A549 (cell line): ENCODE measurements around the gene ZNF219.

ENCODE experiments used
- BCL3 ChIP-seq: fragments of >200 bp; sonication (Bioruptor Twin); formaldehyde crosslinking; IDR thresholded peaks from 3 replicates; pipeline ENCODE4 v1.6.1; 2016
- CBX2 ChIP-seq: fragments of 200-600 bp; sonication (generic); IDR thresholded peaks from 2 replicates; pipeline ENCODE4 v1.6.1; 2016; ENCODE audit warnings: low read depth, mild to moderate bottlenecking, borderline replicate concordance
- CHD2 ChIP-seq: fragments of 150-350 bp; IDR thresholded peaks from 2 replicates; pipeline ENCODE4 v1.6.1; 2014; ENCODE audit warnings: low read length; ENCODE audit not compliant: partially characterized antibody
- CTCF ChIP-seq: fragments of >200 bp; sonication (Bioruptor Twin); formaldehyde crosslinking; IDR thresholded peaks from 3 replicates; pipeline ENCODE4 v1.5.1; 2016
- EP300 ChIP-seq, 2 experiments: fragments of >200 bp; sonication (Bioruptor Twin); formaldehyde crosslinking; IDR thresholded peaks; 2 replicates in 1 of 2; 3 replicates in 1 of 2; pipeline ENCODE4 v1.6.1; 2016 to 2017
- HDAC2 ChIP-seq: fragments of 200-600 bp; sonication (generic); IDR thresholded peaks from 2 replicates; pipeline ENCODE4 v1.6.1; 2016
- JUN ChIP-seq, 2 experiments: fragments of >200 bp; sonication (Bioruptor Twin); formaldehyde crosslinking; IDR thresholded peaks; 2 replicates in 1 of 2; 3 replicates in 1 of 2; pipeline ENCODE4 v1.6.1; 2016 to 2017
- PHF8 ChIP-seq: fragments of 200-600 bp; sonication (generic); IDR thresholded peaks from 2 replicates; pipeline ENCODE4 v1.6.1; 2016; ENCODE audit warnings: low read depth, mild to moderate bottlenecking, antibody characterized with exemption, moderate library complexity, borderline replicate concordance
- POLR2A ChIP-seq: IDR thresholded peaks from 2 replicates; pipeline ENCODE4 v1.6.1; 2012; ENCODE audit warnings: mild to moderate bottlenecking, low read length
- RAD21 ChIP-seq, 2 experiments: fragments of >200 bp in 1 of 2; sonication (Bioruptor Twin) in 1 of 2; formaldehyde crosslinking in 1 of 2; IDR thresholded peaks in 1 of 2; conservative IDR thresholded peaks in 1 of 2; 2 replicates in 1 of 2; 3 replicates in 1 of 2; pipeline ENCODE4 v1.6.1; 2012 to 2018; ENCODE audit warnings: inconsistent platforms in 1 of 2
- REST ChIP-seq: fragments of 200-600 bp; sonication (generic); IDR thresholded peaks from 2 replicates; pipeline ENCODE4 v1.6.1; 2016; ENCODE audit warnings: antibody characterized with exemption, mild to moderate bottlenecking, moderate library complexity
- RFX5 ChIP-seq: fragments of 450-650 bp; IDR thresholded peaks from 2 replicates; pipeline ENCODE4 v1.7.1; 2014; ENCODE audit warnings: antibody characterized with exemption, mild to moderate bottlenecking, moderate library complexity
- SREBF2 ChIP-seq: fragments of 450-650 bp; IDR thresholded peaks from 2 replicates; pipeline ENCODE4 v1.6.1; 2014; ENCODE audit warnings: mild to moderate bottlenecking, moderate library complexity
- TF ChIP-seq, protein P1 (sequence below): IDR thresholded peaks from 2 replicates; pipeline ENCODE4 v1.6.1; 2012

- TF ChIP-seq EP300 (IDR thresholded peaks at IDR 0.05) (no peak), HDAC2 (no peak), POLR2A (no peak; the same call in 1 of the 2 replicates), CTCF (no peak), BCL3 (no peak), PHF8 (no peak), CBX2 (no peak), REST (no peak), RFX5 (no peak), CHD2 (no peak), SREBF2 (no peak), RAD21 (conservative IDR thresholded peaks at IDR 0.05 in 1 of 2, IDR thresholded peaks at IDR 0.05 in 1 of 2) (no peak), JUN (IDR thresholded peaks at IDR 0.05) (peak in 1 of 2 experiments; percentile 36; a peak in 1 of 5 replicates)
- TF ChIP-seq, protein P1, sequence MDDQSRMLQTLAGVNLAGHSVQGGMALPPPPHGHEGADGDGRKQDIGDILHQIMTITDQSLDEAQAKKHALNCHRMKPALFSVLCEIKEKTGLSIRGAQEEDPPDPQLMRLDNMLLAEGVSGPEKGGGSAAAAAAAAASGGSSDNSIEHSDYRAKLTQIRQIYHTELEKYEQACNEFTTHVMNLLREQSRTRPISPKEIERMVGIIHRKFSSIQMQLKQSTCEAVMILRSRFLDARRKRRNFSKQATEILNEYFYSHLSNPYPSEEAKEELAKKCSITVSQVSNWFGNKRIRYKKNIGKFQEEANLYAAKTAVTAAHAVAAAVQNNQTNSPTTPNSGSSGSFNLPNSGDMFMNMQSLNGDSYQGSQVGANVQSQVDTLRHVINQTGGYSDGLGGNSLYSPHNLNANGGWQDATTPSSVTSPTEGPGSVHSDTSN = no peak
These were observed 28.3 kb downstream of the ZNF219 start, which contains the start of gene ARHGEF40 for GRCh38 chr14:21070083-21070609.
